GM21526 (cell line): ENCODE measurements around the gene PSG11.
"Not testable (repeated sequence)": the region's sequence is repeated elsewhere in the genome, so short reads cannot be mapped to it uniquely, and the experiment has no call there.

Experiments
- ATAC-seq: cut with Tn5 transposase; IDR thresholded peaks from one replicate; pipeline ENCODE4 v1.9.1; 2021; ENCODE audit warnings: moderate library complexity; ENCODE audit not compliant: unreplicated experiment, low FRiP score

The PSG11 gene

GRCh38 chr19:43026369-43026768 is at the start of gene PSG11:
TSS of gene PSG11 (minus strand) at chr19:43026469. CDS start at chr19:43026372, 97 bp downstream.
- not testable (repeated sequence) for ATAC-seq

- not testable (repeated sequence) for ATAC-seq
Measured at GRCh38 chr19:43062418-43062817, 36.1 kb upstream of the PSG11 start.

- ATAC-seq, result not testable (repeated sequence)
Measured at GRCh38 chr19:43061326-43061725, 35.1 kb upstream of the PSG11 start.

- not testable (repeated sequence) for ATAC-seq
Measured at GRCh38 chr19:43060254-43060653, 34.0 kb upstream of the PSG11 start.

- not testable (repeated sequence) for ATAC-seq
Measured at GRCh38 chr19:43059482-43059881, 33.2 kb upstream of the PSG11 start.

GRCh38 chr19:43058440-43058839 is 32.2 kb upstream of the PSG11 start:
- ATAC-seq, result not testable (repeated sequence)

- not testable (repeated sequence) for ATAC-seq
Measured at GRCh38 chr19:43047966-43048365, 21.7 kb upstream of the PSG11 start.

- not testable (repeated sequence) for ATAC-seq
Measured at GRCh38 chr19:43046578-43046977, 20.3 kb upstream of the PSG11 start.

- not testable (repeated sequence) for ATAC-seq
Measured at GRCh38 chr19:43043492-43044180, 17.4 kb upstream of the PSG11 start.

GRCh38 chr19:43031645-43032044 is 5.4 kb upstream of the PSG11 start:
- ATAC-seq, result not testable (repeated sequence)

GRCh38 chr19:43028866-43029265 is 2.6 kb upstream of the PSG11 start:
- no peak for ATAC-seq

- ATAC-seq, result not testable (repeated sequence)
Measured at GRCh38 chr19:43027985-43028384, 1.7 kb upstream of the PSG11 start.

- not testable (repeated sequence) for ATAC-seq
Measured at GRCh38 chr19:43027061-43027460, 792 bp upstream of the PSG11 start.

GRCh38 chr19:43022098-43022497 is 4.2 kb downstream of the PSG11 start:
- not testable (repeated sequence) for ATAC-seq

GRCh38 chr19:43021629-43022028 is 4.6 kb downstream of the PSG11 start:
- ATAC-seq, result not testable (repeated sequence)

- ATAC-seq, result not testable (repeated sequence)
Measured at GRCh38 chr19:43019588-43019987, 6.7 kb downstream of the PSG11 start.

- not testable (repeated sequence) for ATAC-seq
Measured at GRCh38 chr19:43005841-43006240, 20.4 kb downstream of the PSG11 start.

- not testable (repeated sequence) for ATAC-seq
Measured at GRCh38 chr19:43004846-43005245, 21.4 kb downstream of the PSG11 start.

- not testable (repeated sequence) for ATAC-seq
Measured at GRCh38 chr19:43003634-43004033, 22.6 kb downstream of the PSG11 start.

GRCh38 chr19:43002948-43003347 is 23.3 kb downstream of the PSG11 start:
- not testable (repeated sequence) for ATAC-seq

GRCh38 chr19:42996161-42996560 is 30.1 kb downstream of the PSG11 start:
- ATAC-seq, result not testable (repeated sequence)

GRCh38 chr19:42992029-42992604 is 34.2 kb downstream of the PSG11 start:
- ATAC-seq, result not testable (repeated sequence)
